ENCODE results near the gene VPS51. TPM values are rescaled to one million over a fixed set of nuclear protein-coding genes. Genes with fewer than 3 reads are reported as not detected.

VPS51 gene
- total RNA-seq, 3 donors from 2014 or later (not counting 1 experiment from before 2014, with no cell fraction given) = 180 to 197 (median 184) TPM

- Histone ChIP-seq H3K9me3 (ENCODE audit: control insufficient read depth, insufficient read depth, low read length) (no peaks in the 10 kb centered on the region), H3K4me3 (ENCODE audit: low read length) (peak overlapping the region; percentile 48), H3K27me3 (ENCODE audit: control insufficient read depth, insufficient read depth, low read length) (no peaks in the 10 kb centered on the region), H3K36me3 (ENCODE audit: control insufficient read depth, insufficient read depth, low read length) (peaks cover 22% of the 10 kb centered on the region), H3K27ac (ENCODE audit: low read length) (peak overlapping the region; percentile 54), H3K4me1 (ENCODE audit: control insufficient read depth, insufficient read depth, low read length) (peaks cover 67% of the 10 kb centered on the region)
- intact Hi-C loops (cut with micrococcal nuclease) = loop anchor here (5.0 to 10.0 kb wide), 4 partner anchors 86 to 339 kb away; partner anchors contain the start of genes SF1 and SNX15
- 40% methylated on average over 12 of the region's 14 CpGs for WGBS (ENCODE audit: insufficient coverage)
- ATAC-seq = no peak
- no peak for TF ChIP-seq CTCF (IDR thresholded peaks at IDR 0.05)
- peak overlapping the region; percentile 91 to 97 for H3K27ac Mint-ChIP-seq
- no peak for DNase-seq
- H3K27me3 Mint-ChIP-seq (ENCODE audit: low read depth in 2 of 2) = no peaks in the 10 kb centered on the region
- peaks cover 43 to 44% of the 10 kb centered on the region in 2 donors for H3K4me1 Mint-ChIP-seq
- H3K9me3 Mint-ChIP-seq = no peaks in the 10 kb centered on the region
- H3K4me3 Mint-ChIP-seq = peak overlapping the region; percentile 96
- H3K36me3 Mint-ChIP-seq = no peaks in the 10 kb centered on the region
These were observed 17.3 kb downstream of the VPS51 start for GRCh38 chr11:65113361-65113756.

GRCh38 chr11:65113839-65114238 is 17.8 kb downstream of the VPS51 start:
- no peaks in the 10 kb centered on the region for H3K36me3 Mint-ChIP-seq
- Histone ChIP-seq H3K4me3 (ENCODE audit: low read length) (no peak overlapping the region), H3K9me3 (ENCODE audit: control insufficient read depth, insufficient read depth, low read length) (no peaks in the 10 kb centered on the region), H3K36me3 (ENCODE audit: control insufficient read depth, insufficient read depth, low read length) (peaks cover 24% of the 10 kb centered on the region), H3K27ac (ENCODE audit: low read length) (no peak overlapping the region), H3K4me1 (ENCODE audit: control insufficient read depth, insufficient read depth, low read length) (peaks cover 67% of the 10 kb centered on the region), H3K27me3 (ENCODE audit: control insufficient read depth, insufficient read depth, low read length) (no peaks in the 10 kb centered on the region)
- intact Hi-C loops (cut with micrococcal nuclease) = loop anchor here (5.0 to 10.0 kb wide), 4 partner anchors 87 to 339 kb away; partner anchors contain the start of genes SF1 and SNX15
- DNase-seq (peak in 1 of 2 donors; percentile 12), ATAC-seq (no peak)
- H3K27ac Mint-ChIP-seq = peak overlapping the region; percentile 91 to 97
- H3K4me3 Mint-ChIP-seq = peak overlapping the region; percentile 96
- H3K27me3 Mint-ChIP-seq (ENCODE audit: low read depth in 2 of 2) = no peaks in the 10 kb centered on the region
- WGBS (ENCODE audit: insufficient coverage) = 88% methylated on average over 6 of the region's 6 CpGs
- peaks cover 43 to 49% of the 10 kb centered on the region in 2 donors for H3K4me1 Mint-ChIP-seq
- no peak for TF ChIP-seq CTCF (IDR thresholded peaks at IDR 0.05)
- no peaks in the 10 kb centered on the region for H3K9me3 Mint-ChIP-seq

- intact Hi-C loops (cut with micrococcal nuclease) = loop anchor here (5.0 to 10.0 kb wide), 4 partner anchors 87 to 340 kb away; partner anchors contain the start of genes SF1 and SNX15
- H3K27ac Mint-ChIP-seq = no peak overlapping the region
- ATAC-seq (no peak), DNase-seq (peak in 1 of 2 donors; percentile 19)
- peaks cover 67% of the 10 kb centered on the region for H3K4me1 ChIP-seq (ENCODE audit: control insufficient read depth, insufficient read depth, low read length)
- no peaks in the 10 kb centered on the region for H3K36me3 Mint-ChIP-seq
- H3K4me3 ChIP-seq (ENCODE audit: low read length) = no peak overlapping the region
- no peaks in the 10 kb centered on the region for H3K27me3 Mint-ChIP-seq (ENCODE audit: low read depth in 2 of 2)
- no peaks in the 10 kb centered on the region for H3K9me3 ChIP-seq (ENCODE audit: control insufficient read depth, insufficient read depth, low read length)
- no peak for TF ChIP-seq CTCF (IDR thresholded peaks at IDR 0.05)
- peaks cover 43 to 50% of the 10 kb centered on the region in 2 donors for H3K4me1 Mint-ChIP-seq
- H3K36me3 ChIP-seq (ENCODE audit: control insufficient read depth, insufficient read depth, low read length) = peaks cover 22% of the 10 kb centered on the region
- no peaks in the 10 kb centered on the region for H3K27me3 ChIP-seq (ENCODE audit: control insufficient read depth, insufficient read depth, low read length)
- H3K4me3 Mint-ChIP-seq = no peak overlapping the region
- 95% methylated on average over 11 of the region's 11 CpGs for WGBS (ENCODE audit: insufficient coverage)
- H3K9me3 Mint-ChIP-seq = no peaks in the 10 kb centered on the region
- H3K27ac ChIP-seq (ENCODE audit: low read length) = no peak overlapping the region
These were observed 18.6 kb downstream of the VPS51 start for GRCh38 chr11:65114538-65115171.

Measured in natural killer cell (primary cell).